Measurements from ENCODE around the gene UPF3B.
"Not testable (repeated sequence)": the region's sequence is repeated elsewhere in the genome, so short reads cannot be mapped to it uniquely, and the experiment has no call there.

The UPF3B gene

DNA sequence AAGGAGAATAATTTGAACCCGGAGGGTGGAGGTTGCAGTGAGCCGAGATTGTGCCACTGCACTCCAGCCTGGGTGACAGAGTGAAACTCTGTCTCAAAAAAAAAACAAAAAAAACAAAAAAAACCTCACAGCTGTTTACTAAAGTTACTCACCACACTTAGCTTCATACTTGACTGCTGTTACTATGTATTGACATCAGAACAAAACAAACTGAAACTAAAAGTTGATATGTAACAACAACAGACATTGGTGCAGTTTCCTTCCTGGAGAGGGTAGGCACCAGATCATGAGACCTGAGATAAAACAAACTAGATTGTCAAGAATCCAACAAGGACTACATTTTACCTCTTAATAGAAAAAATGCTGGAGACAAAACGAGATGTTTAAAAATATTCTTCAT, 31.1 kb downstream of the UPF3B start:
- FAIRE-seq: not testable (repeated sequence)

DNA sequence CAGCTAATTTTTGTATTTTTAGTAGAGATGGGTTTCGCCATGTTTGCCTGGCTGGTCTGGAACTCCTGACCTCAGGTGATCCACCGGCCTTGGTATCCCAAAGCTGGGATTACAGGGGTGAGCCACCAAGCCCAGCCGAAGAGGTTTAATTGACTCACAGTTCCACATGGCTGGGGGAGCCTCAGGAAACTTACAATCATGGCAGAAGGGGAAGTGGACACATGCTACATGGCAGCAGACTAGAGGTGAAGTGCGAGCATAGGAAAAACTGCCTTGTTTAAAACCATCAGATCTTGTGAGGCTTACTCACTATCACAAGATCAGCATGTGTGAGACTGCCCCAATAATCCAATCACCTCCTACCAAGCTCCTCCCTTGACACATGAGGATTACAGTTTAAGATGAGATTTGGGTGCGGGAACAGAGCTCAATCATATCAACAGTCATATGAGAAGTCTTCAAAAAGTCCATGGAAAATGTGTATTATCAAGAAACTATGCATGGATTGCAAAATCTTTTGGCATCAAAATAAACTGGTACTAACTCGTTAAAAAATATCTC, 35.6 kb downstream of the UPF3B start:
- no peak for FAIRE-seq

DNA sequence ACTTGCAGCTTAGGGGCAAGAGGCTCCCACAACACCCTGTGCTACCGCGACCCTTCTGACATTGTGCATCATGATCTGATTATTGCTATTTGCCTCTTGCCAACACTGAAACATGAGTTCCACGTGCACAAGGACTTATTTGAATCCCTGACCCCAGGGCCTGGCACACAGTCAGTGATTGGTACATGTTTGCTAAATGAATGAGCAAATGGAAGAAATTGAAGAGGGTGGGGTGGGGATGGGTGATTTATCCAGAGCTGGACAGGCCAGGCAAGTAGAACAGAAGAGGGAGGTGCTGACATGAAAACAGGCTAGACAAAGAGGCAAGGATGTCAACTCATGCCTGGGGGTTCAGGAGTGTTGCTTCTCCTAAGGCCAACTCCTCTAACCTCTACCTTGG, 36.5 kb downstream of the UPF3B start:
- FAIRE-seq: no peak

DNA sequence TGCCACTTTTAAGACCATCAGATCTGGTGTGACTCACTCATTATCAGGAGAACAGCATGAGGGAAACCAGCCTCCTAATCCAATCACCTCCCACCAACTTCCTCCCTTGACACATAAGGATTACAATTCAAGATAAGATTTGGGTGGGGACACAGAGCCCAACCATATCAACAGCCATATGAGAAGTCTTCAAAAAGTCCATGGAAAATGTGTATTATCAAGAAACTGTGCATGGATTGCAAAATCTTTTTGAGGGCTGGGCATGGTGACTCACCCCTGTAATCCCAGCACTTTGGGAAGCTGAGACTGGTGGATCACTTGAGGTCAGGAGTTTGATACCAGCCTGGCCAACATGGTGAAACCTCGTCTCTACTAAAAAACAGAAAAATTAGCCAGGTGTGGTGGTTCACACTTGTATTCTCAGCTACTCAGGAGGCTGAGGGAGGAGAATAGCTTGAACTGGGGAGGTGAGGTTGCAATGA, 43.5 kb downstream of the UPF3B start:
- no peak for FAIRE-seq

DNA sequence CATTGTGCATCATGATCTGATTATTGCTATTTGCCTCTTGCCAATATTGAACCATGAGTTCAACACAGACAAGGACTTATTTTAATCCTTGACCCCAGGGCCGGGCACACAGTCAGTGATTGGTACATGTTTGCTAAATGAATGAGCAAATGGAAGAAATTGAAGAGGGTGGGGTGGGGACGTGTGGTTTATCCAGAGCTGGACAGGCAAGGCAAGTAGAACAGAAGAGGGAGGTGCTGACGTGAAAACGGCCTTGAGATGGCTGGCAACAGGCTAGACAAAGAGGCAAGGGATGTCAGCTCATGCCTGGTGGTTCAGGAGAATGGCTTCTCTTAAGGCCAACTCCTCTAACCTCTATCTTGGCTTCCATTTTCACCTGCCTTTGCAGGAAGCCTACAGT, 44.3 kb downstream of the UPF3B start:
- FAIRE-seq: not testable (repeated sequence)

DNA sequence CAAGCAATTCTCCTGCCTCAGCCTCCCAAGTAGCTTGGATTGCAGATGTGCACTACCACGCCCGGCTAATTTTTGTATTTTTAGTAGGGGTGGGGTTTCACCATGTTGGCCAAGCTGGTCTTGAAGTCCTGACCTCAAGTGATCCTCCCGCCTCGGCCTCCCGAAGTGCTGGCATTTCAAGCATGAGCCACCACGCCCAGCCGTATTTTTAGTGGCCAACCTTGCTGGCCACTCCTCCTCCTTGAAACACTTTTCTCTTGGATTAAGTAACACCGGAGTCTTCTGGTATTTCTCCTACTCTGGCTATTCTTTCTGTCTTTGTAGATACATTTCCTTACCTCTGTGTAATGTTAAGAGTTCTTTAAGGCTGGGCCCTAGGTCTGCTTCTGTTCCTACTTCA, 50.2 kb downstream of the UPF3B start:
- no peak for FAIRE-seq

DNA sequence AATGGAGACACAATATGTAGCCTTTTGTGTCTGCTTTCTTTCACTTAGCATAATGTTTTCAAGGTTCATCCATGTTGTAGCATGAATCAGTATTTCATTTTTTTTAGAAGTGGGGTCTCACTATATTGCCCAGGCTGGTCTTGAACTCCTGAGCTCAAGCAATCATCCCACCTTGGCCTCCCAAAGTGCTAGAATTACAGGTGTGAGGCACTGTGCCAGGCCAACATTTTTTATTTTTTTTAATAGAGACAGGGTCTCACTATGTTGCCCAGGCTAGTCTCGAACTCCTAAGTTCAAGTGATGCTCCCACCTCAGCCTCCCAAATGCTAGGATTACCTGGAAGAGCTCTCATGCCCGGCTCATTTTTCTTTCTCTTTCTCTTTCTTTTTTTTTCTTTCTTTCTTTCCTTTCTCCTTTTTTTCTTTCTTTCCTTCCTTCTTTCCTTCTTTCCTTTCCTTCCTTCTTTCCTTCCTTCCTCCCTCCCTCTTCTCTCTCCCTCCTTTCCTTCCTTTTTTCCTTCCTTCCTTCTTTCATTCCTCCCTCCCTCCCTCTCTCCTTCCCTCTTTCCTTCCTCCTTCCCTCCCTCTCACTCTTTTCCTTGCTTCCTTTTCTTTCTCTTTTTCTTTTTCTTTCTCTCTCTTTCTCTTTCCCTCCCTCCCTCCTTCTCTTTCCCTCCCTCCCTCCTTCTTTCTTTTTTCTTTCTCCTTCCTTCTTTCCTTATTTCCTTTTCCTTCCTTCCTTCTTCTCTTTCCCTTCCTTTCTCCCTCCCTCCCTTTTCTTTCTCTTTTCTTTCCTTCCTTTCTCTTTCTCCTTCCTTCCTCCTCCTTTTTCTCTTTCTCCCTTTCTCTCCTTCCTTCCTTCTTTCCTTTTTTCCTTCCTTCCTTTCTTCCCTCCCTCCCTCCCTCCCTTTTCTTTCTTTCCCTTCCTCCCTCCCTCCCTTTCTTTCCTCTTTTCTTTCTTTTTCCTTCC, 51.2 kb downstream of the UPF3B start:
- FAIRE-seq: no peak

DNA sequence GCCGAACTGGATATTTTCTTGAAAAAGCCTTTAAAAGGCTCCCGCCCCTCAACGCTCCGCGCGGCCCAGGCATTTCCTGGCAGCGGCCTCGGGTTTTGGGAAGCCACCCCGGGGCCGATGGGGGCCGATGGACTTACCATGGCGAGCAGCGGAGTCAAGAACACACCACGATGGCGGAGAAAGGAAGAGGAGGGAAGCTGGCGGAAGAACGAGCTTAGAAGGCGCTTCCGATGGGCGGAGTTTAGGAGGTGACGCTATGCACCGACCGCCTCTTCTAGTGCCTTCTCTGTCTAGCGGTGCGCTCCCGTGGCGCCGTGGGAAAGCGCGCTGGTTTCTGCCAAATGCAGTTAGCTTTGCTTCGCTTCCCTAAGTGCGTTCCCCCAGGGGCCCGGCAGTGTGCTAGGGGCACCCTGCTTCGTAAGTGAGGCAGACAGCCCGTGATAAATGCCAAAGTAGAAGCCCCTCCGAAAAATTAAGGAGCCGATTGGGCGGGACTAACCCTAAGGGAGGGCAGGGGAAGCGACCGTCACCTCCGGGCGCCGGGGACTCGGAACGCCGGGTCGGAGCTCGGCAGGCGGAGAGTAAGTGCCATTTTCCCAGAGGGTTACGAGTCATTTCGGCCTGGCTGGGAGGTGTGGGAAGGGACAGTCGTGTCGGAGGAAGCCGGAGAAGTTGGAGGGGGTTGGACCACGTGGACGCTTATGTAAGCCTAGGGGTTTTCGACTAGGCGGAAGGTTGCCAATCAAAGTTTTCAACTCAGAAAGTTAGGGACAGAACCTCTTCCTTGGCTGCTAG, 61.1 kb downstream of the UPF3B start, which contains the start of gene RPL39:
RPL39 (minus strand) TSS at position 194 of the 795 bp plus-strand sequence; CDS start at position 140, 54 bp downstream.
- FAIRE-seq: no peak

DNA sequence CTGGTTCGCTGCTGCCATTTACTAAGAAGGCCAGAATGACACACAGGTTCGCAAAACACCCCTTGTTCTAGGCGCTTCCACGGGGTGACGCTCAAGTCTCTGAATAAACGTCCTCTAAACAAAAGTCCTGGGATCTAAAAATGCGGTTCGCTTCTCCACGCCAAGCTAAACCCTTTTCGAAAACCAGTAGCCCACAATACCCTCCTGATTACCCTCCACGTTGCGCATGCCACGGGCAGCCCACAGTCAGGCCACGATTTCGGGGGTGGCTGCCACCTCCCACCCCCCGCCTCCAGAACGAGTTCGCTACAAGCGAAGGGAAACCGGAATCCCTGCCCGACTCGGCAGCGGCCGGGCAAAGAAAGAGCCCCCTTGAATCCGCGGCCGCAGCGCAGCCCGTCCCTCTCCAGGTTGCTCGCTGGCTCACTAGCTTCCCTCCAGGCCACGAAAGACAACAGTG, 61.8 kb downstream of the UPF3B start:
- no peak for FAIRE-seq

DNA sequence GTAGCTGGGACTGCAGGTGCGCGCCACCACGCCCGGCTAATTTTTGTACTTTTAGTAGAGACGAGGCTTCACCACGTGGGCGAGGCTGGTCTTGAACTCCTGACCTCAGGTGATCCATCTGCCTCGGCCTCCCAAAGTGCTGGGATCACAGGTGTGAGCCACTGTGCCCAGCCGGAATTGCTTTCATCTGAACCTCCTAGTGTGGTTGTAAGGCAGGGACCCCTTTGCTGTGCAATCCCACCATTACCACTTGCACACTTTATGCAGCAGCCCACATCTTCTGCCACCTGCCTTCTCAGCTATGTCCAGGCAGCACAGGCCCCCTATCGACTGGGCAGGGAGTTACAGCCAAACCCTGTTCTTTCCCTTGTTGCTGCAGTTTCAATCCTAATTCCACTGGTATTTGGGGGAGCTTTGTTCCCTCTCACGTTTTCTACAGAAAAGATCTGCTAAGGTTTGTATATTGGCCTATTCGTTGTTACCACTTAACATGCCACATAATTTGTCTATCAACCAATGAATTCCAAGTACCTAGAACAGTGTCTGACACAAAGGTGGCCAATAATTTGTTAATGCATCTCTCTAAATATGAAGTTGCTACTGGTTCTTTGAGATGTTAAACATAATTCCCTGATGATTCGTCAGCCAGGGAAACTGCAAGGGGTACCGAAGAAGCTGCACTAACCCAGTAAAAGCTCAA, 67.9 kb downstream of the UPF3B start:
- no peak for FAIRE-seq

Measured in A204.1 (cell line).